Heart right ventricle (tissue), 16 donors: Measurements from ENCODE around the gene UBE2J2. TPM values are rescaled to one million over a fixed set of nuclear protein-coding genes. Genes with fewer than 3 reads are reported as not detected.

Source experiments
- ATAC-seq, 8 donors: fragments of 200-7000 bp; cut with Tn5 transposase; one replicate each; pipeline ENCODE4 v1.9.1; 2020; ENCODE audit warnings: mild to moderate bottlenecking in 8 of 8, moderate library complexity in 8 of 8, moderate number of reproducible peaks in 1 of 8
- DNase-seq, 2 donors: peaks; one replicate each; pipeline ENCODE4 v3.0.0-alpha.2; 2020
- H3K27ac ChIP-seq, 10 donors: fragments of 200-600 bp; sonication (generic) in 2 of 10; one replicate each; pipeline versions ENCODE4 v1.5.0 to v1.8.0; 2020 to 2022; ENCODE audit warnings: mild to moderate bottlenecking in 3 of 10
- H3K27me3 ChIP-seq, 7 donors: fragments of 200-600 bp; one replicate each; pipeline ENCODE4 v1.8.0; 2021 to 2022; ENCODE audit warnings: mild to moderate bottlenecking in 2 of 7
- H3K36me3 ChIP-seq, 9 donors: fragments of 200-600 bp; sonication (generic) in 1 of 9; one replicate each; pipeline versions ENCODE4 v1.5.0 to v1.8.0; 2020 to 2022; ENCODE audit warnings: mild to moderate bottlenecking in 2 of 9
- H3K4me1 ChIP-seq, 9 donors: fragments of 200-600 bp; sonication (generic) in 1 of 9; one replicate each; pipeline versions ENCODE4 v1.5.0 to v1.8.0; 2020 to 2022; ENCODE audit warnings: mild to moderate bottlenecking in 4 of 9
- H3K4me3 ChIP-seq, 10 donors: fragments of 200-600 bp; sonication (generic) in 2 of 10; one replicate each; pipeline versions ENCODE4 v1.5.0 to v1.8.0; 2020 to 2022; ENCODE audit warnings: mild to moderate bottlenecking in 7 of 10, moderate library complexity in 2 of 10
- H3K9me3 ChIP-seq, 11 donors: fragments of 200-600 bp in 10 of 11; sonication (generic) in 2 of 11; one replicate each; pipeline versions ENCODE4 v1.5.0 to v1.8.0; 2013 to 2022; ENCODE audit warnings: mild to moderate bottlenecking in 2 of 11, control low read depth in 1 of 11, moderate library complexity in 1 of 11
- CTCF ChIP-seq, 9 donors: fragments of 200-600 bp; sonication (generic) in 2 of 9; IDR thresholded peaks; one replicate each; pipeline versions ENCODE4 v1.5.0 to v1.8.0; 2021 to 2022; ENCODE audit warnings: antibody characterized with exemption in 9 of 9, mild to moderate bottlenecking in 5 of 9, moderate library complexity in 1 of 9
- WGBS, 2 donors: extraction: QIAGEN DNeasy Blood & Tissue Kit; methylation state at CpG; one replicate each; pipeline ENCODE4 v1.1.7; 2013; ENCODE audit warnings: inconsistent platforms in 1 of 2; 5-methylcytosine and 5-hydroxymethylcytosine counted together
- intact Hi-C, 10 donors: fragments of 100-400 bp; cut with DNase I; formaldehyde crosslinking; loops; one replicate each; pipeline versions ENCODE4 v1.11.1 to v1.14.2; 2022
- polyA plus RNA-seq, 2 donors: library from polyadenylated mRNA; stranded (reverse); fragments of 200-250 nt; gene quantifications; one replicate each; pipeline ENCODE4 v1.2.3, GENCODE V29; 2013
- total RNA-seq, 10 donors: library from RNA; stranded (reverse); fragmentation: NEBNext Ultra II Directional in 3 of 10; extraction: Animal tissue kit (Norgen Biotek cat#: 25700) in 3 of 10; gene quantifications; one replicate each; pipeline versions ENCODE4 v1.2.1 to v1.2.4, GENCODE V29; 2021 to 2023
- donor health status: Arrhythmogenic right ventricular cardiomyopathy.
- donor health status: ischemic (EF 13 %, LVEDD 7.1; RV severe dilation, severe dysfunction).
- donor health status: healthy with polysubstance abuse.
- donor health status: DM: no; HTN: yes; CAD: no.
- donor health status: DM: no; HTN: no; CAD: no.
- donor health status: ischemic (EF 25% LVEDD 6.9; RV normal size, moderate dysfunction).
- donor health status: ischemic (EF 25% LVEDD 5.7; RV mildly dilated, moderate dysfunction).
- donor health status: healthy.
- donor health status: DM: yes; HTN: yes; CAD: no.
- donor health status: Ischemic cardiomyopathy.
- donor health status: ischemic (EF 35%, LVEDD 5.7; RV mildly dilated, moderate dysfunction).
- donor health status: nonischemic (EF 11% LVEDD 7.7; RV severe dilation, severe dysfunction).
- donor health status: DM: yes; HTN: yes; CAD: no.
- donor health status: PGD.
- donor health status: ischemic (EF 29% LVEDD 5.4; RV normal size, mild dysfunction).
- donor health status: nonischemic (EF 23%, LVEDD 6.1; RV moderate dilation, normal function).

The UBE2J2 gene
- total and polyA plus RNA-seq, 12 donors: 23.5 to 44.1 (median 30.5) TPM

- peak overlapping the region in 9 of 10 donors; percentile 63 to 100 (median 82) for H3K27ac ChIP-seq
- 26 to 50% methylated on average over 11 of the region's 11 CpGs for WGBS, 2 donors
- intact Hi-C loops: loop anchor here in 2 of 10 donors (5.0 kb wide), 1 partner anchor 41 kb away; the partner anchor contains the start of gene DVL1 (in 2 of the 2)
These were observed 32.5 kb upstream of the UBE2J2 start for GRCh38 chr1:1306070-1306660.

GRCh38 chr1:1305300-1306069 lies 31.8 kb upstream of the UBE2J2 start:
- 30 to 38% methylated on average over 25 of the region's 25 CpGs for WGBS, 2 donors

More at GRCh38 chr1:1306070-1306660, 32.5 kb upstream of the UBE2J2 start:
- Histone ChIP-seq H3K27me3 (no peaks in the 10 kb centered on the region), H3K4me1 (peaks cover 27 to 54% (median 50%) of the 10 kb centered on the region in 9 donors), H3K36me3 (peaks cover 0 to 16% (median 4%) of the 10 kb centered on the region in 9 donors), H3K4me3 (peak overlapping the region in 9 of 10 donors; percentile 75 to 99 (median 83)), H3K9me3 (no peaks in the 10 kb centered on the region)
- no peak for ATAC-seq
- TF ChIP-seq CTCF (IDR thresholded peaks at IDR 0.05): peak in 2 of 9 donors; percentile 5 to 6
- DNase-seq: no peak

GRCh38 chr1:1304331-1305299 lies 31.0 kb upstream of the UBE2J2 start:
- intact Hi-C loops: loop anchor here in 2 of 10 donors (5.0 kb wide), 1 partner anchor 43 kb away; the partner anchor contains the start of gene DVL1 (in 2 of the 2)
- Histone ChIP-seq H3K4me1 (peaks cover 27 to 47% (median 45%) of the 10 kb centered on the region in 9 donors), H3K9me3 (no peaks in the 10 kb centered on the region), H3K4me3 (peak overlapping the region; percentile 18 to 99 (median 82)), H3K27me3 (no peaks in the 10 kb centered on the region), H3K27ac (peak overlapping the region in 9 of 10 donors; percentile 63 to 100 (median 82)), H3K36me3 (peaks cover 0 to 10% (median 0%) of the 10 kb centered on the region in 9 donors)
- no peak for TF ChIP-seq CTCF (IDR thresholded peaks at IDR 0.05)
- peak; percentile 1 to 50 (median 16) for ATAC-seq
- 28% methylated on average over 27 to 29 of the region's 29 CpGs for WGBS, 2 donors
- DNase-seq: peak; percentile 76 to 84

More at GRCh38 chr1:1305300-1306069, 31.8 kb upstream of the UBE2J2 start:
- Histone ChIP-seq H3K27ac (peak overlapping the region in 9 of 10 donors; percentile 63 to 100 (median 82)), H3K4me1 (peaks cover 27 to 54% (median 50%) of the 10 kb centered on the region in 9 donors), H3K36me3 (peaks cover 0 to 10% (median 0%) of the 10 kb centered on the region in 9 donors), H3K27me3 (no peaks in the 10 kb centered on the region), H3K4me3 (peak overlapping the region; percentile 18 to 99 (median 82)), H3K9me3 (no peaks in the 10 kb centered on the region)
- ATAC-seq: peak; percentile 3 to 58 (median 34)
- peak in 2 of 9 donors; percentile 11 to 20 for TF ChIP-seq CTCF (IDR thresholded peaks at IDR 0.05)
- intact Hi-C loops: loop anchor here in 2 of 10 donors (5.0 kb wide), 1 partner anchor 42 kb away; the partner anchor contains the start of gene DVL1 (in 2 of the 2)
- peak; percentile 73 to 77 for DNase-seq
